GM21528 (cell line): ENCODE measurements around the gene PCDHGA1.
"Not testable (repeated sequence)": the region's sequence is repeated elsewhere in the genome, so short reads cannot be mapped to it uniquely, and the experiment has no call there.

Experiments used
- ATAC-seq: cut with Tn5 transposase; IDR thresholded peaks from one replicate; pipeline ENCODE4 v1.9.1; 2021; ENCODE audit warnings: mild to moderate bottlenecking, moderate library complexity; ENCODE audit not compliant: unreplicated experiment, low FRiP score

Gene PCDHGA1

DNA sequence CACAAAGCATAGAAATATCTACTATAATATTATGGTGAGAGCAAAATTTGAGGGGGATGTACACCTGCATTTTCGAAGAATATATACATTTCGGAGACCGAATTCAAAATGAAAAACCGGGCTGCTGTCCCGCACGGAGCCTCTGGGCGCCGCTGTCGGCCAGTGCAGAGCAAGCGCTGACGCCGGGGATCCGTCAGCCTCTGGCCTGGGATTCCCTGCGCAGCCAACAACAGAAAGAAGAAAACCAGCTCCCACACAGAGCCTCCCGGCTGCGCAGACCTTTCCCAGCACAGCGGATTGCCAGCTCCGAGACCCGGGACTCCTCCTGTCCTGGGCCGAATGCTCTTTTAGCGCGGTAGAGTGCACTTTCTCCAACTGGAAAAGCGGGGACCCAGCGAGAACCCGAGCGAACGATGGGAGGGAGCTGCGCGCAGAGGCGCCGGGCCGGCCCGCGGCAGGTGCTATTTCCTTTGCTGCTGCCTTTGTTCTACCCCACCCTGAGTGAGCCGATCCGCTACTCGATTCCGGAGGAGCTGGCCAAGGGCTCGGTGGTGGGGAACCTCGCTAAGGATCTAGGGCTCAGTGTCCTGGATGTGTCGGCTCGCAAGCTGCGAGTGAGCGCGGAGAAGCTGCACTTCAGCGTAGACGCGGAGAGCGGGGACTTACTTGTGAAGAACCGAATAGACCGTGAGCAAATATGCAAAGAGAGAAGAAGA is 77.6 kb downstream of the PCDHGA1 start, which contains the start of gene PCDHGB6:
PCDHGB6 (plus strand) TSS at position 232 of the 716 bp plus-strand sequence; CDS start at position 414, 182 bp downstream.
- not testable (repeated sequence) for ATAC-seq

- ATAC-seq = no peak
Observed at GRCh38 chr5:141409598-141410306, 79.4 kb downstream of the PCDHGA1 start.

DNA sequence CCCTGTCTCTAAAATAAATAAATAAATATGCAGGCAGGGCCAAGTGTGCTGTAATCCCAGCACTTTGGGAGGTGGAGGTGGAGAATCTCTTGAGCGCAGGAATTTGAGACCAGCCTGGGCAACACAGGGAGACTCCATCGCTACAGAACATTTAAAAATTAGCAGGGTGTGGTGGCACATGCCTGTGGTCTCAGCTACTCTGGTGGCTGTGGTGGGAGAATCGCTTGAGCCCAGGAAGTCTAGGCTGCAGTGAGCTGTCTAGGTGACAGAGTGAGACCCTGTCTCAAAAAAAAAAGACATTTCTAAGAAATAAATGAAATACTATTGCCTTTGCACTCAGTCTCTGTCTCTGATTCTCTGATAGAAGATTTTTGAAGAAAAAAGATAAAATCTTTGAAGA is 81.3 kb downstream of the PCDHGA1 start:
- ATAC-seq = no peak

DNA sequence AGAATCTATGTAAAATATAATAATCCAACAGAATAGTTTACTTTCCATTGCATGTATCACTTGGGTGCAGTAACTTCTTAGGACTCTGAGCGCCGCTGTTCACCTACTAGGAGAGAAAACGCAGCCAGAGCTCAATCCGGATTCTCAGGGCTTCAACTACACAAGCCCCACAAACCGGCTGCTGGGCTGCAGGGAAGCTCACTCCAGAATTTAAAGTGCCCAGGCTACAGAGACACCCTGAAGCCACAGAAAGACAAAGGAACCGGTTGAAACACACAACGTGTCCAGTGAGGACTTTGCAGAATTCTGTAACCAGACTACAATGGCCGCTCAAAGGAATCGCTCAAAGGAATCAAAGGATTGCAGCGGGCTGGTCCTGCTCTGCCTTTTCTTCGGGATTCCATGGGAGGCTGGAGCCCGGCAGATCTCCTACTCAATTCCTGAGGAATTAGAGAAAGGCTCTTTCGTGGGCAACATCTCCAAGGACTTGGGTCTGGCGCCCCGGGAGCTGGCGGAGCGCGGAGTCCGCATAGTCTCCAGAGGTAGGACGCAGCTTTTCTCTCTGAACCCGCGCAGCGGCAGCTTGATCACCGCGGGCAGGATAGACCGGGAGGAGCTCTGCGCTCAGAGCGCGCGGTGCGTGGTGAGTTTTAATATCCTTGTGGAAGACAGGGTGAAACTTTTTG is 82.7 kb downstream of the PCDHGA1 start, which contains the start of gene PCDHGA10:
PCDHGA10 (plus strand) TSS at position 134 of the 686 bp plus-strand sequence; CDS start at position 323, 189 bp downstream.
- peak; percentile 83 for ATAC-seq

DNA sequence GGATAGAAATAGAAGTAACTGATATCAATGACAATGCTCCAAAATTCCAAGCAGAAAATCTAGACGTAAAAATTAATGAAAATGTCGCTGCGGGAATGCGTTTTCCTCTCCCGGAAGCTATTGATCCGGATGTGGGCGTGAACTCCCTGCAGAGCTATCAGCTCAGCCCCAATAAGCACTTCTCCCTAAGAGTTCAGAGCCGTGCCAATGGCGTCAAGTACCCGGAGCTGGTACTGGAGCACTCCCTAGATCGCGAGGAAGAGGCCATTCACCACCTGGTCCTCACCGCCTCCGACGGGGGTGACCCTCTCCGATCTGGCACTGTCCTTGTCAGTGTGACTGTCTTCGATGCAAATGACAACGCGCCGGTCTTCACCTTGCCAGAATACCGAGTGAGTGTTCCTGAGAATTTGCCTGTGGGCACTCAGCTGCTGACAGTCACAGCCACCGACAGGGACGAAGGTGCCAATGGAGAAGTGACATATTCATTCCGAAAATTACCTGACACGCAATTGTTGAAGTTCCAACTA is 83.3 kb downstream of the PCDHGA1 start:
- ATAC-seq = no peak

- not testable (repeated sequence) for ATAC-seq
Observed at GRCh38 chr5:141414548-141415274, 84.4 kb downstream of the PCDHGA1 start.

DNA sequence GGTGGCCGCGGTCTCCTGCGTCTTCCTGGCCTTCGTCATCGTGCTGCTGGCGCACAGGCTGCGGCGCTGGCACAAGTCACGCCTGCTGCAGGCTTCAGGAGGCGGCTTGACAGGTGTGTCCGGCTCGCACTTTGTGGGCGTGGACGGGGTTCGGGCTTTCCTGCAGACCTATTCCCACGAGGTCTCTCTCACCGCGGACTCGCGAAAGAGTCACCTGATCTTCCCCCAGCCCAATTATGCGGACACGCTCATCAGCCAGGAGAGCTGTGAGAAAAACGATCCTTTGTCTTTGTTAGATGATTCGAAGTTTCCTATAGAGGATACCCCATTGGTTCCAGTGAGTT is 84.9 kb downstream of the PCDHGA1 start:
- not testable (repeated sequence) for ATAC-seq

DNA sequence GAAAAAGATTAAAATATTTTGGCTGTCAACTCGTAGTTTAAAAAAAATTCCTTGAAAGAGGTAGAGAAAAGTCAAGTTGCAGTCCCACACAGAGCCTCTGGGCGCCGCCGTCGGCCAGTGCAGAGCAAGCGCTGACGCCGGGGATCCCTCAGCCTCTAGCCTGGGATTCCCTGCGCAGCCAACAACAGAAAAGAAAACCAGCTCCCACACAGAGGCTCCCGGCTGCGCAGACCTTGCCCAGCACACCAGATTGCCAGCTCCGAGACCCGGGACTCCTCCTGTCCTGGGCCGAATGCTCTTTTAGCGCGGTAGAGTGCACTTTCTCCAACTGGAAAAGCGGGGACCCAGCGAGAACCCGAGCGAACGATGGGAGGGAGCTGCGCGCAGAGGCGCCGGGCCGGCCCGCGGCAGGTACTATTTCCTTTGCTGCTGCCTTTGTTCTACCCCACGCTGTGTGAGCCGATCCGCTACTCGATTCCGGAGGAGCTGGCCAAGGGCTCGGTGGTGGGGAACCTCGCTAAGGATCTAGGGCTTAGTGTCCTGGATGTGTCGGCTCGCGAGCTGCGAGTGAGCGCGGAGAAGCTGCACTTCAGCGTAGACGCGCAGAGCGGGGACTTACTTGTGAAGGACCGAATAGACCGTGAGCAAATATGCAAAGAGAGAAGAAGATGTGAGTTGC is 87.3 kb downstream of the PCDHGA1 start, which contains the start of gene PCDHGB7:
PCDHGB7 (plus strand) TSS at position 184 of the 679 bp plus-strand sequence; CDS start at position 367, 183 bp downstream.
- ATAC-seq = peak; percentile 64

DNA sequence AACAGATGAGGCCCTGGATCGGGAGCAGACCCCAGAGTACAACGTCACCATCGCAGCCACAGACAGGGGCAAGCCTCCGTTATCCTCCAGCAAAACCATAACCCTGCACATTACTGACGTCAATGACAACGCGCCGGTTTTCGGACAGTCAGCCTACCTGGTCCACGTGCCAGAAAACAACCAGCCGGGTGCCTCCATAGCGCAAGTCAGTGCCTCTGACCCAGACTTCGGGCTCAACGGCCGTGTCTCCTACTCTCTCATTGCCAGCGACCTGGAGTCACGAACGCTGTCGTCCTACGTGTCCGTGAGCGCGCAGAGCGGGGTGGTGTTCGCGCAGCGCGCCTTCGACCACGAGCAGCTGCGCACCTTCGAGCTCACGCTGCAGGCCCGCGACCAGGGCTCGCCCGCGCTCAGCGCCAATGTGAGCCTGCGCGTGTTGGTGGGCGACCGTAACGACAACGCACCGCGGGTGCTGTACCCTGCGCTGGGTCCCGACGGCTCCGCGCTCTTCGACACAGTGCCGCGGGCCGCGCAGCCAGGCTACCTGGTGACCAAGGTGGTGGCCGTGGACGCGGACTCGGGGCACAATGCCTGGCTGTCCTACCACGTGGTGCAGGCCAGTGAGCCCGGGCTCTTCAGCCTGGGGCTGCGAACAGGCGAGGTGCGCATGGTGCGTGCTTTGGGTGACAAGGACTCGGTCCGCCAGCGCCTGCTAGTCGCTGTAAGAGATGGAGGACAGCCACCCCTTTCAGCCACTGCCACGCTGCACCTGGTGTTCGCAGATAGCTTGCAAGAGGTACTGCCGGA is 89.0 kb downstream of the PCDHGA1 start:
- no peak for ATAC-seq

DNA sequence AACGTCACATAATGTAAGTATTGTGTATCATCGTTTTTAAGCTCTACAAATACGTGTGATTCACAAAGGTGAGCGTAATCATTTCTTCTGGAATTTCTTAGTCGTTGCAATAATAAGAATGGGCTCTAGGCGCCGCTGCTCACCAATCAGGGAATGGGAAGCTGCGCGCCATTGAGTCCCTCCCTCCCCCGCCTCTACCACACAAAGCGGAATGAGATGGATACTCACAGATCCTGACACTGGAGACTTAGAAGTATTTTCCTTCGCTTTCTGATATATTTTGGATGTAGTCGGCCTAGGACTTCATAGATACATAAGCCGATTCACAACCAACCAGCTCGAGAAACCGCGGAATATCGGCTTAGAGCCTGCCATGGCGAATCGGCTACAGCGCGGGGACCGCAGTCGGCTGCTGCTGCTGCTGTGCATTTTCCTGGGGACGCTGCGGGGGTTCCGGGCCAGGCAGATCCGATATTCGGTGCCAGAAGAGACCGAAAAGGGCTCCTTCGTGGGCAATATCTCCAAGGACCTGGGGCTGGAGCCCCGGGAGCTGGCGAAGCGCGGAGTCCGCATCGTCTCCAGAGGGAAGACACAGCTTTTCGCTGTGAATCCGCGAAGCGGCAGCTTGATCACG is 90.7 kb downstream of the PCDHGA1 start, which contains the start of gene PCDHGA11:
PCDHGA11 (plus strand) TSS at position 197 of the 634 bp plus-strand sequence; CDS start at position 374, 177 bp downstream.
- ATAC-seq = no peak

DNA sequence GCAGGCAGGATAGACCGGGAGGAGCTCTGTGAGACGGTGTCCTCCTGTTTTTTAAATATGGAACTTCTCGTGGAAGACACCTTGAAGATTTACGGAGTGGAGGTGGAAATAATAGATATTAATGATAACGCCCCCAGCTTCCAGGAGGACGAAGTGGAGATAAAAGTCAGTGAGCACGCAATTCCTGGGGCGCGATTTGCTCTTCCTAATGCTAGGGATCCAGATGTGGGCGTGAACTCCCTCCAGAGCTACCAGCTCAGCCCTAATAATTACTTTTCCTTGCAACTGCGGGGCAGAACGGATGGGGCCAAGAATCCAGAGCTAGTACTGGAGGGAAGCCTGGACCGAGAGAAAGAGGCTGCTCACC is 91.2 kb downstream of the PCDHGA1 start:
- ATAC-seq = no peak

DNA sequence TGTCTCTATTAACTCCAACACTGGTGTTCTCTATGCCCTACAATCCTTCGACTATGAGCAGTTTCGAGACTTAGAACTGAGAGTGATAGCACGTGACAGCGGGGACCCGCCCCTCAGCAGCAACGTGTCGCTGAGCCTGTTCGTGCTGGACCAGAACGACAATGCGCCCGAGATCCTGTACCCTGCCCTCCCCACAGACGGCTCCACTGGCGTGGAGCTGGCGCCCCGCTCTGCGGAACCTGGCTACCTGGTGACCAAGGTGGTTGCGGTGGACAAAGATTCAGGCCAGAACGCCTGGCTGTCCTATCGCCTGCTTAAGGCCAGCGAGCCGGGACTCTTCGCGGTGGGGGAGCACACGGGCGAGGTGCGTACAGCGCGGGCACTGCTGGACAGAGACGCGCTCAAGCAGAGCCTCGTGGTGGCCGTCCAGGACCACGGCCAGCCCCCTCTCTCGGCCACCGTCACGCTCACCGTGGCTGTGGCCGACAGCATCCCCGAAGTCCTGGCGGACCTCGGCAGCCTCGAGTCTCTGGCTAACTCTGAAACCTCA is 92.5 kb downstream of the PCDHGA1 start:
- ATAC-seq = no peak

DNA sequence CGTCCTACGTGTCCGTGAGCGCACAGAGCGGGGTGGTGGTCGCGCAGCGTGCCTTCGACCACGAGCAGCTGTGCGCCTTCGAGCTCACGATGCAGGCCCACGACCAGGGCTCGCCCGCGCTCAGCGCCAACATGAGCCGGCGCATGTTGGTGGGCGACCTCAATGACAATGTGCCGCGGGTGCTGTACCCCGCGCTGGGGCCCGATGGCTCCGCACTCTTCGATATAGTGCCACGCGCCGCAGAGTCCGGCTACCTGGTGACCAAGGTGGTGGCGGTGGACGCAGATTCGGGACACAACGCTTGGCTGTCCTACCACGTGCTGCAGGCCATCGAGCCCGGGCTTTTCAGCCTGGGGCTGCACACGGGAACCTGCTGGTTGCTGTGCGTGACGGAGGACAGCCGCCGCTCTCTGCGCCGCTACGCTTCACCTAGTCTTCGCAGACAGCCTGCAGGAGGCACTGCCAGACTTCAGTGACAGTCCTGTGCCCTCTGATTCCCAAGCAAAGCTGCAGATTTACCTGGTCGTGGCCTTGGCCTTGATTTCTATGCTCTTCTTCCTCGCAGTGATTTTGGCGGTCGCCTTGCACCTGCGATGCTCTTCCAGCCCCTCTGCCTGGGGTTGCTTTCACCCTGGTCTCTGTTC is 97.6 kb downstream of the PCDHGA1 start:
- ATAC-seq = no peak

DNA sequence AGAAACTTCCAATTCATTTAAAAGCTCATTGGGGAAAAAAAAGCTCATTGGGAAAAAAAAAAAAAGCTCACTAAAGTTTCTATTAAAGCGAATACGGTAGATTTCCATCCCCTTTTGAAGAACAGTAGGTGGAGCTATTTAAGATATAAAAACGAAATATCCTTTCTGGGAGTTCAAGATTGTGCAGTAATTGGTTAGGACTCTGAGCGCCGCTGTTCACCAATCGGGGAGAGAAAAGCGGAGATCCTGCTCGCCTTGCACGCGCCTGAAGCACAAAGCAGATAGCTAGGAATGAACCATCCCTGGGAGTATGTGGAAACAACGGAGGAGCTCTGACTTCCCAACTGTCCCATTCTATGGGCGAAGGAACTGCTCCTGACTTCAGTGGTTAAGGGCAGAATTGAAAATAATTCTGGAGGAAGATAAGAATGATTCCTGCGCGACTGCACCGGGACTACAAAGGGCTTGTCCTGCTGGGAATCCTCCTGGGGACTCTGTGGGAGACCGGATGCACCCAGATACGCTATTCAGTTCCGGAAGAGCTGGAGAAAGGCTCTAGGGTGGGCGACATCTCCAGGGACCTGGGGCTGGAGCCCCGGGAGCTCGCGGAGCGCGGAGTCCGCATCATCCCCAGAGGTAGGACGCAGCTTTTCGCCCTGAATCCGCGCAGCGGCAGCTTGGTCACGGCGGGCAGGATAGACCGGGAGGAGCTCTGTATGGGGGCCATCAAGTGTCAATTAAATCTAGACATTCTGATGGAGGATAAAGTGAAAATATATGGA is 100.2 kb downstream of the PCDHGA1 start, which contains the start of gene PCDHGA12:
PCDHGA12 (plus strand) TSS at position 176 of the 782 bp plus-strand sequence; CDS start at position 429, 253 bp downstream.
- ATAC-seq = peak; percentile 80

DNA sequence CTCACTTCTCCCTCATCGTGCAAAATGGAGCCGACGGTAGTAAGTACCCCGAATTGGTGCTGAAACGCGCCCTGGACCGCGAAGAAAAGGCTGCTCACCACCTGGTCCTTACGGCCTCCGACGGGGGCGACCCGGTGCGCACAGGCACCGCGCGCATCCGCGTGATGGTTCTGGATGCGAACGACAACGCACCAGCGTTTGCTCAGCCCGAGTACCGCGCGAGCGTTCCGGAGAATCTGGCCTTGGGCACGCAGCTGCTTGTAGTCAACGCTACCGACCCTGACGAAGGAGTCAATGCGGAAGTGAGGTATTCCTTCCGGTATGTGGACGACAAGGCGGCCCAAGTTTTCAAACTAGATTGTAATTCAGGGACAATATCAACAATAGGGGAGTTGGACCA is 101.0 kb downstream of the PCDHGA1 start:
- no peak for ATAC-seq

DNA sequence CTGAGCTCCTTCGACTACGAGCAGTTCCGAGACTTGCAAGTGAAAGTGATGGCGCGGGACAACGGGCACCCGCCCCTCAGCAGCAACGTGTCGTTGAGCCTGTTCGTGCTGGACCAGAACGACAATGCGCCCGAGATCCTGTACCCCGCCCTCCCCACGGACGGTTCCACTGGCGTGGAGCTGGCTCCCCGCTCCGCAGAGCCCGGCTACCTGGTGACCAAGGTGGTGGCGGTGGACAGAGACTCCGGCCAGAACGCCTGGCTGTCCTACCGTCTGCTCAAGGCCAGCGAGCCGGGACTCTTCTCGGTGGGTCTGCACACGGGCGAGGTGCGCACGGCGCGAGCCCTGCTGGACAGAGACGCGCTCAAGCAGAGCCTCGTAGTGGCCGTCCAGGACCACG is 102.0 kb downstream of the PCDHGA1 start:
- not testable (repeated sequence) for ATAC-seq

GRCh38 chr5:141432726-141433125 is 102.4 kb downstream of the PCDHGA1 start:
- ATAC-seq = not testable (repeated sequence)
